Medulla oblongata (tissue), 1 donor: ENCODE measurements around the gene TECPR1.

Experiments used
- DNase-seq: peaks from one replicate; pipeline ENCODE4 v3.0.0-alpha.2; 2015; ENCODE audit errors: extremely low spot score

TECPR1 gene

GRCh38 chr7:98192781-98193457, 59.1 kb downstream of the TECPR1 start:
- DNase-seq = no peak

- DNase-seq = no peak
Observed at GRCh38 chr7:98191668-98192431, 60.2 kb downstream of the TECPR1 start.

- DNase-seq = no peak
Observed at GRCh38 chr7:98189559-98189958, 62.5 kb downstream of the TECPR1 start.

GRCh38 chr7:98187138-98187502, 64.9 kb downstream of the TECPR1 start:
- no peak for DNase-seq

GRCh38 chr7:98186452-98187137, 65.4 kb downstream of the TECPR1 start:
- no peak for DNase-seq

- DNase-seq = no peak
Observed at GRCh38 chr7:98185101-98185500, 66.9 kb downstream of the TECPR1 start.

GRCh38 chr7:98180751-98181150, 71.3 kb downstream of the TECPR1 start:
- no peak for DNase-seq

GRCh38 chr7:98178762-98179490, 73.1 kb downstream of the TECPR1 start:
- DNase-seq = no peak

GRCh38 chr7:98178321-98178720, 73.7 kb downstream of the TECPR1 start:
- peak; percentile 85 for DNase-seq

- DNase-seq = no peak
Observed at GRCh38 chr7:98177553-98177952, 74.5 kb downstream of the TECPR1 start.

GRCh38 chr7:98175260-98175940, 76.6 kb downstream of the TECPR1 start:
- DNase-seq = no peak

GRCh38 chr7:98174334-98175259, 77.4 kb downstream of the TECPR1 start:
- DNase-seq = peak; percentile 69

- DNase-seq = no peak
Observed at GRCh38 chr7:98171449-98171848, 80.6 kb downstream of the TECPR1 start.

- peak; percentile 34 for DNase-seq
Observed at GRCh38 chr7:98170966-98171365, 81.1 kb downstream of the TECPR1 start.

- no peak for DNase-seq
Observed at GRCh38 chr7:98168904-98169621, 83.0 kb downstream of the TECPR1 start.

GRCh38 chr7:98168181-98168903, 83.7 kb downstream of the TECPR1 start:
- DNase-seq = peak; percentile 75

- DNase-seq = no peak
Observed at GRCh38 chr7:98167653-98168052, 84.4 kb downstream of the TECPR1 start.

- no peak for DNase-seq
Observed at GRCh38 chr7:98166668-98166970, 85.4 kb downstream of the TECPR1 start.
